Muscle layer of colon (tissue), 2 donors: ENCODE data around the gene ARF6.
A peak's percentile ranks its signal among the peaks of the same experiment; 100 is the strongest.
"Not testable (repeated sequence)": the region's sequence is repeated elsewhere in the genome, so short reads cannot be mapped to it uniquely, and the experiment has no call there.

Source experiments
- H3K27ac ChIP-seq: one replicate; pipeline ENCODE4 v1.7.0; 2013; ENCODE audit warnings: low read depth, mild to moderate bottlenecking, low read length, moderate library complexity
- H3K27me3 ChIP-seq, 2 donors: one replicate each; pipeline ENCODE4 v1.7.0; 2013; ENCODE audit warnings: low read length in 2 of 2, mild to moderate bottlenecking in 2 of 2; ENCODE audit not compliant: insufficient read depth in 2 of 2, control insufficient read depth in 1 of 2
- H3K36me3 ChIP-seq: one replicate; pipeline ENCODE4 v1.7.0; 2013; ENCODE audit warnings: mild to moderate bottlenecking, low read length; ENCODE audit not compliant: insufficient read depth
- H3K4me1 ChIP-seq: one replicate; pipeline ENCODE4 v1.7.0; 2013; ENCODE audit warnings: mild to moderate bottlenecking, low read length; ENCODE audit not compliant: insufficient read depth
- H3K4me3 ChIP-seq, 2 donors: one replicate each; pipeline ENCODE4 v1.7.0; 2013; ENCODE audit warnings: low read length in 2 of 2, low read depth in 1 of 2, mild to moderate bottlenecking in 1 of 2, moderate library complexity in 1 of 2
- H3K9ac ChIP-seq: one replicate; pipeline ENCODE4 v1.7.0; 2013; ENCODE audit warnings: low read length
- H3K9me3 ChIP-seq: one replicate; pipeline ENCODE4 v1.7.0; 2013; ENCODE audit warnings: mild to moderate bottlenecking, low read length
- donor health status: abdominal sarcoma.
- donor health status: Adenocarcinoma of cecum.

Gene ARF6

DNA sequence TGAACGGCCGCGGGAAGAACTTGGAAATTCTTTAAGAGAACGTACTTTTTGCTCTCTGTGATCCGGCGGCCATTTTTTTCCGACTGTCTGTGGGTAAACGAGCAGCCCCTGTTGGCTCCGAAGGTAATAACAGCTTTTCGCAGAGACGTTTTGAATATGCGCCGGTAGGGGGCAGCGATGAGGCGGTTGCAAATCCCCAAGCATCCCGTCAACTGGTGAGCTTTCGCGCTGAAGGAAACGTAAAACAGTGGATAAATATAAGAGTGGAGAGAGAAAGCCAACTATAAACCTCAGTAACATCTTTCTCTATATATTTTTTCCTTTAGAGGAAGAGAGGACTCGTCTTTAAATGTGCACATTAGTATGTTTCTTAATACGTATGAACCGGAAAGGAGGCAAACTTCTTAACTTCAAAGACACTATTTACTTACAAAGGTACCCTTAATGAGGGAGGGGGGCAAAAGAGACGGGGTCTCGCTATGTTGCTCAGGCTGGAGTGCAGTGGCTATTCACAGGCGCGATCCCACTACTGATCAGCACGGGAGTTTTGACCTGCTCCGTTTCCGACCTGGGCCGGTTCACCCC is 30.7 kb upstream of the ARF6 start:
- Histone ChIP-seq H3K9ac (peak overlapping the region; percentile 91), H3K36me3 (no peaks in the 10 kb centered on the region), H3K4me3 (peak overlapping the region; percentile 41 to 87), H3K4me1 (peaks cover 15% of the 10 kb centered on the region), H3K27me3 (no peaks in the 10 kb centered on the region), H3K27ac (peak overlapping the region; percentile 97), H3K9me3 (no peaks in the 10 kb centered on the region)

DNA sequence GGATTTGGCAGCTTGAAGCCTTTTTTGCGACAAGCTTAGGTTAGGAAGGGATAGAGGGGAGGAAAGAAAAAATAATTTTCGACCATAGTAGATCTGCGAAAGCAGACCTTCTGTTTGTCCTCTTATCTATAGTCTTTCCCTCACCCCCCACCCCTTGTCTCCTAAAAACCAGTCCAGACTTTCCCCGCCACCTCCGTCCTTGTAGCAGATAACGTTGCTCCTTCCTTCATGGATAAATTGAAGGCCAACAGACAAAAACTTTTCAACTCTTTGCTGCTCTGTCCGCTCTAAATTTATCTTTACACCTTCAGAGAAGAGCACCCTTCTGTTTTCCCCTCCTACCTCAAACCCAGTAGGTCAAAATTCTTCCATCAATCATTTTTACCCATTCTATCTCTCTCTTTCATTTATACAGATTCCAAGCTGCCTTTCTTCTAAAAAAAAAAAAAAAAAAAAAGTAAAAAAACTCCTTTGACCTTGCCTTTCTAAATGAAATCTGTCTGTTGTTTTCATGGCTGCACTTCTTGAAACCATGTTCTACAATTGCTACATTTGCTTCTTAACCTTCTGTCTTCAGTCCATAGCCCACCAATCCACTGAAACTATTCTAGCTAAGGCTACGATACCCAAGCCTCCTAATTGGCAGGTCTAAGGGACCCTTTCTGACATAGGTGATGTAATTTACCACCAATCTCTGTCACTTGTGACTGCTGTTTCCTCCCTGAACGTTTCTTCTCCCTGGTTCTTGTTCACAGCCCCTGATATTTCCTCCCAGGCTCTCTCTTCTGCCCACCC is 29.2 kb upstream of the ARF6 start:
- peaks cover 20% of the 10 kb centered on the region for H3K4me1 ChIP-seq
- no peaks in the 10 kb centered on the region for H3K27me3 ChIP-seq
- H3K27ac ChIP-seq = peak overlapping the region; percentile 98
- H3K9ac ChIP-seq = peak overlapping the region; percentile 98
- H3K36me3 ChIP-seq = no peaks in the 10 kb centered on the region
- H3K4me3 ChIP-seq = peak overlapping the region; percentile 57 to 99
- H3K9me3 ChIP-seq = no peaks in the 10 kb centered on the region

DNA sequence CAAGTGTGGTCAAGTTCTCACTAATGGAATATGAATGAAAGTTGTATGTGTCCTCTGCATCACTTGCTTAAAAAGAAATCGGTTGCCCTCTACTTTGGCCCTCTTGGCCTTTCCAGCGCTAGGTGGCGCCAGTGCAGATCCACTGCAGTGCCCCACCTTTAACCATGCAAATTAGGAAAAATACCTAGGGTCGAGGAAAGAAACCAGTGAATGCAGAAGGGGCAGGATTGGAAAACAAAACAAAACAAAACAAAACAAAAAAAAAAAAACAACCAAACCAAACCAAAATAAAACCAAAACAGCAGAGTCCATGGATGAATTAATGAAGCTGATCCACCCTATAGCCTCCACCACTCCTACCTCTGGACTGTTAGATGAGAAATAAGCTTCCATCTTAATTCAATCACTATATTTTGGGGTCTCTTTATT is 27.4 kb upstream of the ARF6 start:
- H3K9ac ChIP-seq = no peak overlapping the region

DNA sequence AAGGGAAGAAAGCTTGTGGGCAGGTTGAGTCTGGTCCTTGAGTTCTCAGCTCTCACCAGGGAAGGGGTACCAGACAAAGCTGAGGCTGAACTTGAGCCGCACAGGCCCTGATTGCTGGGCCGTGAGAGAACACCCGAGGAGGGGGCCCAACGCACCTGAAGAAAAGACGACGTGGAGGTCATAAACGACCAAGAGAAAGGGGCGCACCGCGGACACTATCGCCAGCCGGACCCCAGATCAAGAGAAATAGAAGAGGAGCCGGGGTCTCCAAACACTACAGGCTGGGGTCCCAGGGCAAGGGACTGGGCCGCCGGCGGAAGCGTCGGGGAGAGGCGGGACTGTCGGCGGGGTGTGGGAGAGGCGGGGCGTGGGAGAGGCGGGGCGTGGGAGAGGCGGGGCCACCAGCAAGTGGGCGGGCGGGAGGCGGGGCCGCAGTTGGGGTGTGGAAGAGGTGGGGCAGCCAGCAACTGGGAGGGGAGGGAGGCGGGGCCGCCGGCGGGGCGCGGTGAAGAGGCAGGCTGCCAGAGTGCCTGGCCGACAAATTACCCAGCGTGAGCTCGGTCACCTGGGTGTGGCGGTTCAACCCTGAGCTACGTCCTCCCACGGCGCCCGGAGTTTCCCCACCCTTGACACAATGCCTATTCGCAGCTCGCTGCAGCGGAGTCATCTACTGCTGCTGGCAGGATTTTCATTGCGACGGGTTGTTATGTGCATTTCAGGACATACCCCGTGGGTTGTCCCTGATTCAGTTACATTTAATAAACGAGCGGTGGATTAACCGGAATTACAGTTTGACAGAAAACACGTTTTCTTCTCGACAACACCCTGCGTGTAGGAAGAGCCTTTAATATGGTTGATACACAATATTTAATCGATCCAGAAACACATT is 24.8 kb upstream of the ARF6 start:
- H3K9ac ChIP-seq = peak overlapping the region; percentile 93
- no peaks in the 10 kb centered on the region for H3K36me3 ChIP-seq
- H3K27me3 ChIP-seq = no peaks in the 10 kb centered on the region
- H3K27ac ChIP-seq = peak overlapping the region; percentile 90
- H3K4me3 ChIP-seq = peak overlapping the region; percentile 57 to 85
- H3K4me1 ChIP-seq = peaks cover 14% of the 10 kb centered on the region
- no peaks in the 10 kb centered on the region for H3K9me3 ChIP-seq

More for the DNA sequence above, 27.4 kb upstream of the ARF6 start:
- Histone ChIP-seq H3K27me3 (no peaks in the 10 kb centered on the region), H3K4me1 (peaks cover 18% of the 10 kb centered on the region), H3K9me3 (no peaks in the 10 kb centered on the region), H3K27ac (no peak overlapping the region), H3K4me3 (no peak overlapping the region), H3K36me3 (no peaks in the 10 kb centered on the region)

DNA sequence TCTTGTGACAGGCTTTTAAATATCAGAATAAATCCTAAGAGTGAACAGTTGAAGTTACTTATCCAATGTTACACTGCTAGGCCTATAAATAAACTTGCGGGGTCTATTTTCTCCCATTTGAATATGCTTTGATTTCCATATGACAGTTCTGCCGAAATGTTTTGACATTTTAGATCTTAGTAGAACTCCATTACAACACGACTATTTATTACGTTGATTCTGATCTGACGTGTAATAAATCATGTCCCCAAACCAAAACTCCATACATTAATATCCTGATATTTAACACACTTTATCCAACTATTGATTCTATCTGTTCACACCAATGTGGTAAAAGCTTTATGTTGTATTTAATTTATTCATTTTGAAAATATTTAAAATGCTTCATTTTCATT is 24.2 kb upstream of the ARF6 start:
- Histone ChIP-seq H3K4me1 (peaks cover 14% of the 10 kb centered on the region), H3K9ac (peak overlapping the region; percentile 78), H3K27me3 (no peaks in the 10 kb centered on the region), H3K4me3 (peak overlapping the region; percentile 57 to 85), H3K36me3 (no peaks in the 10 kb centered on the region), H3K27ac (peak overlapping the region; percentile 90), H3K9me3 (no peaks in the 10 kb centered on the region)

DNA sequence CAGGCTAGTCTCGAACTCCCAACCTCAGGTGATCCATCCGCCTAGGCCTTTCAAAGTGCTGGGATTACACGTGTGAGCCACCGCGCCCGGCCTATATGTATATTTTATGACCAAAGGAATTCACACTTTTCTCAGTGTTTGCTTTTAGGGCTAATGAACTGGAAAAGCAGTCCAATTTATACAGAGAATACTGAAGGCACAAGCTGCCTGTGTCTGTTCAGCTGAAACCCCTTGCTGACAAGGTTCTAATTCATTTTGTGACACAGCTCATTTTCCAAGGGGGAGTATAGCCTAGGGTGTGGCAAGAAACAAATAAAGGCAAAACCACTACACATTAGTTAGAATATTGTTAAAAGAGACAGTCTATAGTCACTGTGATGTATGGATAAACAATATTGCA is 22.0 kb upstream of the ARF6 start:
- H3K27ac ChIP-seq = no peak overlapping the region
- no peak overlapping the region for H3K9ac ChIP-seq
- no peaks in the 10 kb centered on the region for H3K9me3 ChIP-seq
- H3K4me3 ChIP-seq = no peak overlapping the region
- peaks cover 4% of the 10 kb centered on the region for H3K4me1 ChIP-seq
- H3K36me3 ChIP-seq = no peaks in the 10 kb centered on the region
- H3K27me3 ChIP-seq = no peaks in the 10 kb centered on the region

DNA sequence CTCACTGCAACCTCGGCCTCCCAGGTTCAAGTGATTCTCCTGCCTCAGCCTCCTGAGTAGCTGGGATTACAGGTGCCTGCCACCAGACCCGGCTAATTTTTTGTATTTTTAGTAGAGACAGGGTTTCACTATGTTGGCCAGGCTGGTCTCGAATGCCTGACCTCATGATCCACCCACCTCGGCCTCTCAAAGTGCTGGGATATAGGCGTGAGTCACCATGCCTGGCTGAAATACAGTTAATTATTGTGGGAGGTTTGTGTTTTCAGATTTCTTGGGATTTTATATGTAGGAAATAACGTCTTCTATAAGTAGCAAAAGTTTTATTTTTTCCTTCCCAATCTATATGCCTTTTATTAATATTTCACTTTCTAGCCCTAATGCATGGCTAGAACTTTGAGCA is 19.3 kb upstream of the ARF6 start:
- H3K36me3 ChIP-seq, H3K4me1 ChIP-seq, H3K27me3 ChIP-seq, H3K4me3 ChIP-seq, H3K9me3 ChIP-seq, H3K27ac ChIP-seq, H3K9ac ChIP-seq: not testable (repeated sequence)

DNA sequence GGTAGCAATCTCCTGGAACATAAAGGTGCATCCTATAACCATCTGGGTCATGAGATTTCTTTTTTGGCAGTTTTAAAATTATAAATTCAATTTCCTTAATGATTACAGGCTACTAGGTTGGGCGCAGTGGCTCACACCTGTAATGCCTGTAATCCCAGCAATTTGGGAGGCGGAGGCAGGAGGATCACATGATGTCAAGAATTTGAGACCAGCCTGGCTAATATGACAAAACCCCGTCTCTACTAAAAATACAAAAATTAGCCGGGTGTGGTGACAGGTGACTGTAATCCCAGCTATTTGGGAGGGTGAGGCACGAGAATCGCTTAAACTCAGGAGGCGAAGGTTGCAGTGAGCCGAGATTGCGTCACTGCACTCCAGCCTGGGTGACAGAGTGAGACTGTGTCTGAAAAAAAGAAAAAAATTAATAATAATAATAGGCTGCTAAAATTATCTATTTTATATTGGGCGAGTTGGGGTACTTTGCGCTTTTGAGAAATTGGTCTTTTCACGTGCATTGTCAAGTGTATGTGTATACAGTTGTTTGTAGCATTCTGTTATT is 17.2 kb upstream of the ARF6 start:
- Histone ChIP-seq H3K9me3 (no peaks in the 10 kb centered on the region), H3K27me3 (no peaks in the 10 kb centered on the region), H3K27ac (no peak overlapping the region), H3K4me3 (no peak overlapping the region), H3K9ac (no peak overlapping the region), H3K36me3 (no peaks in the 10 kb centered on the region), H3K4me1 (no peaks in the 10 kb centered on the region)

DNA sequence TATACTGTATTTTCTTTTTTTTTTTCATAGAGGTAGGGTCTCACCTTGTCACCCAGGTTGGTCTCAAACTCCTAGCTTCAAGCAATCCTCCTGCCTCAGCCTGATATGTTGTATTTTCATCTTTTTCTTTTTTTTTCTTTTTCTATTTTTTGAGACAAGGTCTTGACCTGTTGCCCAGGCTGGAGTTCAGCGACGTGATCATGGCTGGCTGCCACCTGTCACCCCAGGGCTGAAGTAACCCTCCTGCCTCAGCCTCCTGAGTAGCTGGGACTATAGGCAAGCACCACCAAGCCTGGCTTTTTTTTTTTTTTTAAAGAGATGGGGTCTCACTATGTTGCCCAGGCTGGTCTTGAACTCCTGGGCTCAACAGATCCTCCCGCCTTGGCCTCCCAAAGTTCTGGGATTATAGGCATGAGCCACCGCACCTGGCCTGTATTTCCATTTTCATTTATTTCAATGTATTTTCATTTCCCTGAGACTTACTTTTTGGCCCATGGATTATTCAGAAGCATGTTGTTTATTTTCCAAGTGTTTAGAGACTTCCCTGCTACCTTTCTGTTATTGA is 16.2 kb upstream of the ARF6 start:
- no peak overlapping the region for H3K27ac ChIP-seq
- no peak overlapping the region for H3K9ac ChIP-seq
- H3K4me3 ChIP-seq = no peak overlapping the region
- H3K36me3 ChIP-seq = no peaks in the 10 kb centered on the region
- H3K4me1 ChIP-seq = no peaks in the 10 kb centered on the region
- H3K9me3 ChIP-seq = no peaks in the 10 kb centered on the region
- H3K27me3 ChIP-seq = no peaks in the 10 kb centered on the region

DNA sequence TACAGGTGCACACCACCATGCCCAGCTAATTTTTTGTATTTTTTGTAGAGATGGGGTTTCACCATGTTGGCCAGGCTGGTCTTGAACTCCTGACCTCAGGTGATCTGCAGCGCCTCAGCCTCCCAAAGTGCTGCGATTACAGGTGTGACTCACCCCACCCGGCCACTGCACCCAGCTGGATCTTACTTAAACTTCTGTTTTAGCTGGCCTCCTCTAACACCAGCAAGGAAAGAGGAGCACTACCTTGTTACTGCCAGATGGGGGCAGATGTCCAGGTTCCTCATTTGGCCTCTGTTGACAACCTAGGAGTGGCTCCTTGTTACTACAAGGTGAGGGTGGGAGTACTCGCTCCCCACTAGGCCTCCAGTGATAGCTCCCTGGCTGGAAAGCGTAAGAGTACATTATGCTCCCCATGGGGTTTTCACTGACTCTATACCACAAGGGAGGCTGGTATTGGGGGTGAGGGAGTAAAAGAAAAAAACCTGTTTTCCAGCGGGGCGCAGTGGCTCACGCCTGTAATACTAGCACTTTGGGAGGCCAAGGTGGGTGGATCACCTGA is 13.2 kb upstream of the ARF6 start:
- Histone ChIP-seq H3K9ac (no peak overlapping the region), H3K36me3 (no peaks in the 10 kb centered on the region), H3K4me3 (no peak overlapping the region), H3K27me3 (no peaks in the 10 kb centered on the region), H3K27ac (no peak overlapping the region), H3K4me1 (no peaks in the 10 kb centered on the region), H3K9me3 (no peaks in the 10 kb centered on the region)
